Heart right ventricle (tissue), 16 donors: Measurements from ENCODE around the gene RNASET2. TPM values are rescaled to one million over a fixed set of nuclear protein-coding genes. Genes with fewer than 3 reads are reported as not detected.

Experiments used
- ATAC-seq, 8 donors: fragments of 200-7000 bp; cut with Tn5 transposase; one replicate each; pipeline ENCODE4 v1.9.1; 2020; ENCODE audit warnings: mild to moderate bottlenecking in 8 of 8, moderate library complexity in 8 of 8, moderate number of reproducible peaks in 1 of 8
- DNase-seq, 2 donors: peaks; one replicate each; pipeline ENCODE4 v3.0.0-alpha.2; 2020
- H3K27ac ChIP-seq, 10 donors: fragments of 200-600 bp; sonication (generic) in 2 of 10; one replicate each; pipeline versions ENCODE4 v1.5.0 to v1.8.0; 2020 to 2022; ENCODE audit warnings: mild to moderate bottlenecking in 3 of 10
- H3K27me3 ChIP-seq, 7 donors: fragments of 200-600 bp; one replicate each; pipeline ENCODE4 v1.8.0; 2021 to 2022; ENCODE audit warnings: mild to moderate bottlenecking in 2 of 7
- H3K36me3 ChIP-seq, 9 donors: fragments of 200-600 bp; sonication (generic) in 1 of 9; one replicate each; pipeline versions ENCODE4 v1.5.0 to v1.8.0; 2020 to 2022; ENCODE audit warnings: mild to moderate bottlenecking in 2 of 9
- H3K4me1 ChIP-seq, 9 donors: fragments of 200-600 bp; sonication (generic) in 1 of 9; one replicate each; pipeline versions ENCODE4 v1.5.0 to v1.8.0; 2020 to 2022; ENCODE audit warnings: mild to moderate bottlenecking in 4 of 9
- H3K4me3 ChIP-seq, 10 donors: fragments of 200-600 bp; sonication (generic) in 2 of 10; one replicate each; pipeline versions ENCODE4 v1.5.0 to v1.8.0; 2020 to 2022; ENCODE audit warnings: mild to moderate bottlenecking in 7 of 10, moderate library complexity in 2 of 10
- H3K9me3 ChIP-seq, 11 donors: fragments of 200-600 bp in 10 of 11; sonication (generic) in 2 of 11; one replicate each; pipeline versions ENCODE4 v1.5.0 to v1.8.0; 2013 to 2022; ENCODE audit warnings: mild to moderate bottlenecking in 2 of 11, control low read depth in 1 of 11, moderate library complexity in 1 of 11
- WGBS, 2 donors: extraction: QIAGEN DNeasy Blood & Tissue Kit; methylation state at CpG; one replicate each; pipeline ENCODE4 v1.1.7; 2013; ENCODE audit warnings: inconsistent platforms in 1 of 2; 5-methylcytosine and 5-hydroxymethylcytosine counted together
- intact Hi-C, 10 donors: fragments of 100-400 bp; cut with DNase I; formaldehyde crosslinking; loops; one replicate each; pipeline versions ENCODE4 v1.11.1 to v1.14.2; 2022
- polyA plus RNA-seq, 2 donors: library from polyadenylated mRNA; stranded (reverse); fragments of 200-250 nt; gene quantifications; one replicate each; pipeline ENCODE4 v1.2.3, GENCODE V29; 2013
- total RNA-seq, 10 donors: library from RNA; stranded (reverse); fragmentation: NEBNext Ultra II Directional in 3 of 10; extraction: Animal tissue kit (Norgen Biotek cat#: 25700) in 3 of 10; gene quantifications; one replicate each; pipeline versions ENCODE4 v1.2.1 to v1.2.4, GENCODE V29; 2021 to 2023
- TF ChIP-seq, protein P1 (sequence below), 9 donors: fragments of 200-600 bp; sonication (generic) in 2 of 9; IDR thresholded peaks; one replicate each; pipeline versions ENCODE4 v1.5.0 to v1.8.0; 2021 to 2022; ENCODE audit warnings: antibody characterized with exemption in 9 of 9, mild to moderate bottlenecking in 5 of 9, moderate library complexity in 1 of 9
- donor health status: Arrhythmogenic right ventricular cardiomyopathy.
- donor health status: ischemic (EF 13 %, LVEDD 7.1; RV severe dilation, severe dysfunction).
- donor health status: healthy with polysubstance abuse.
- donor health status: DM: no; HTN: yes; CAD: no.
- donor health status: DM: no; HTN: no; CAD: no.
- donor health status: ischemic (EF 25% LVEDD 6.9; RV normal size, moderate dysfunction).
- donor health status: ischemic (EF 25% LVEDD 5.7; RV mildly dilated, moderate dysfunction).
- donor health status: healthy.
- donor health status: DM: yes; HTN: yes; CAD: no.
- donor health status: Ischemic cardiomyopathy.
- donor health status: ischemic (EF 35%, LVEDD 5.7; RV mildly dilated, moderate dysfunction).
- donor health status: nonischemic (EF 11% LVEDD 7.7; RV severe dilation, severe dysfunction).
- donor health status: DM: yes; HTN: yes; CAD: no.
- donor health status: PGD.
- donor health status: ischemic (EF 29% LVEDD 5.4; RV normal size, mild dysfunction).
- donor health status: nonischemic (EF 23%, LVEDD 6.1; RV moderate dilation, normal function).

RNASET2 gene
- total and polyA plus RNA-seq, 12 donors, result 7.1 to 44.3 (median 12.1) TPM

DNA sequence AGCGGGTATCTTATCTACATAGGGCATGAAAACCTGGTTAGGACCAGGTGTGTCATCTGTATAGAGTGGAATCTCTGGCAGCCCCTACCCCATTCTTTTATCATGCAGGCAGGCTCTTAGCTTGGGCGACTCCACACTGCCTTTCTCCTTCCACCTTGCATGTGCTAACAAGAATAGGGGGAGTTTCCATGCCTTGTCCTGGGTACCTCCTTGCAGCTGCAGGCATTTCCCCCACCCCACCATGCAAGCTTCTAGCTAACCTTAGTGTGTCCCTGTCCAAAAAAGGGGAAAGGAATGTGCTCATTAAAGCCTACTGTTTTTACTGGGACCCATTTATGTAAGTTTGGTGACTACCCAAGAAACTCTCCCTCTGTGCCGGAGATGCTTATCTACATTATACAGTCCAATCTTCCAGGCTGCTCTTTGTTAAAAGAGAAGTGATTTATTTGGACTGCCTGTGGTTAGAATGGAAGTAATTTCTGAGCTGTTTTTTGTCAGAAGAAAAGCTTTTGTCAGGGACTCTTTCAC, 32.4 kb upstream of the RNASET2 start:
- Histone ChIP-seq H3K36me3 (no peaks in the 10 kb centered on the region), H3K27ac (no peak overlapping the region), H3K9me3 (no peaks in the 10 kb centered on the region), H3K4me3 (no peak overlapping the region), H3K27me3 (no peaks in the 10 kb centered on the region), H3K4me1 (no peaks in the 10 kb centered on the region)
- no peak for ATAC-seq
- intact Hi-C loops, result loop anchor here in 9 of 10 donors (2.0 to 10.0 kb wide), 5 partner anchors 201 to 214 kb away; no protein-coding TSS in a partner anchor
- 83 to 86% methylated on average over 3 of the region's 3 CpGs for WGBS, 2 donors
- DNase-seq, result no peak
- TF ChIP-seq, protein P1, sequence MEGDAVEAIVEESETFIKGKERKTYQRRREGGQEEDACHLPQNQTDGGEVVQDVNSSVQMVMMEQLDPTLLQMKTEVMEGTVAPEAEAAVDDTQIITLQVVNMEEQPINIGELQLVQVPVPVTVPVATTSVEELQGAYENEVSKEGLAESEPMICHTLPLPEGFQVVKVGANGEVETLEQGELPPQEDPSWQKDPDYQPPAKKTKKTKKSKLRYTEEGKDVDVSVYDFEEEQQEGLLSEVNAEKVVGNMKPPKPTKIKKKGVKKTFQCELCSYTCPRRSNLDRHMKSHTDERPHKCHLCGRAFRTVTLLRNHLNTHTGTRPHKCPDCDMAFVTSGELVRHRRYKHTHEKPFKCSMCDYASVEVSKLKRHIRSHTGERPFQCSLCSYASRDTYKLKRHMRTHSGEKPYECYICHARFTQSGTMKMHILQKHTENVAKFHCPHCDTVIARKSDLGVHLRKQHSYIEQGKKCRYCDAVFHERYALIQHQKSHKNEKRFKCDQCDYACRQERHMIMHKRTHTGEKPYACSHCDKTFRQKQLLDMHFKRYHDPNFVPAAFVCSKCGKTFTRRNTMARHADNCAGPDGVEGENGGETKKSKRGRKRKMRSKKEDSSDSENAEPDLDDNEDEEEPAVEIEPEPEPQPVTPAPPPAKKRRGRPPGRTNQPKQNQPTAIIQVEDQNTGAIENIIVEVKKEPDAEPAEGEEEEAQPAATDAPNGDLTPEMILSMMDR (IDR thresholded peaks at IDR 0.05), result no peak

GRCh38 chr6:166987930-166988329, 31.6 kb upstream of the RNASET2 start:
- Histone ChIP-seq H3K9me3 (no peaks in the 10 kb centered on the region), H3K27ac (no peak overlapping the region), H3K36me3 (no peaks in the 10 kb centered on the region), H3K27me3 (no peaks in the 10 kb centered on the region), H3K4me3 (no peak overlapping the region), H3K4me1 (no peaks in the 10 kb centered on the region)
- ATAC-seq (no peak), DNase-seq (no peak)
- 90 to 92% methylated on average over 3 of the region's 3 CpGs for WGBS, 2 donors
- intact Hi-C loops, result loop anchor here in 9 of 10 donors (2.0 to 10.0 kb wide), 5 partner anchors 201 to 213 kb away; no protein-coding TSS in a partner anchor
- TF ChIP-seq, protein P1 (IDR thresholded peaks at IDR 0.05), result no peak

GRCh38 chr6:166987448-166987847, 31.1 kb upstream of the RNASET2 start:
- 57 to 62% methylated on average over 6 of the region's 6 CpGs for WGBS, 2 donors
- Histone ChIP-seq H3K4me3 (no peak overlapping the region), H3K9me3 (no peaks in the 10 kb centered on the region), H3K36me3 (no peaks in the 10 kb centered on the region), H3K27ac (no peak overlapping the region), H3K27me3 (no peaks in the 10 kb centered on the region), H3K4me1 (no peaks in the 10 kb centered on the region)
- TF ChIP-seq, protein P1 (IDR thresholded peaks at IDR 0.05), result no peak
- ATAC-seq (no peak), DNase-seq (no peak)
- intact Hi-C loops, result loop anchor here in 8 of 10 donors (5.0 to 10.0 kb wide), 4 partner anchors 200 to 213 kb away; no protein-coding TSS in a partner anchor

DNA sequence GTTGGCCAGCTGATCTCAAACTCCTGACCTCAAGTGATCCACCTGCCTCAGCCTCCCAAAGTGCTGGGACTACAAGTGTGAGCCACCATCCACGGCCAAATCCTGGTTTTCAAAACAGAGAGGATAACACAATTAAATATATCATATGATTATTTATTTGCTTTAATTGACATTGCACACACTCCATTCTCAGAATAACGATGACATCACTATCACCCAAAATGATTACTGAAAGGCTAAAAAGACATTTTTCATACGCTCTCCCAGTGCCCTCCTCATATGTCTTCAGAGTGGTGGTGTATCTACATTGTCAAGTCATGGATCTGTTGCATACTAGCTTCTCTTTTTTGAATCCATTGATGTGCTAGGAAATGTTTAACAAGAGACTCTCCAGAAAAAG, 24.4 kb upstream of the RNASET2 start:
- no peaks in the 10 kb centered on the region for H3K27me3 ChIP-seq
- ATAC-seq (no peak), DNase-seq (no peak)
- H3K27ac ChIP-seq, result no peak overlapping the region
- TF ChIP-seq, protein P1 (IDR thresholded peaks at IDR 0.05), result no peak
- no peaks in the 10 kb centered on the region for H3K36me3 ChIP-seq
- no peak overlapping the region for H3K4me3 ChIP-seq
- WGBS, 2 donors, result 96 to 99% methylated on average over 3 of the region's 3 CpGs
- intact Hi-C loops, result loop anchor here in 2 of 10 donors (10.0 kb wide), 2 partner anchors 196 to 206 kb away; no protein-coding TSS in a partner anchor
- no peaks in the 10 kb centered on the region for H3K9me3 ChIP-seq
- no peaks in the 10 kb centered on the region for H3K4me1 ChIP-seq
